ENCODE data around the gene SLC41A1.

The SLC41A1 gene

DNA sequence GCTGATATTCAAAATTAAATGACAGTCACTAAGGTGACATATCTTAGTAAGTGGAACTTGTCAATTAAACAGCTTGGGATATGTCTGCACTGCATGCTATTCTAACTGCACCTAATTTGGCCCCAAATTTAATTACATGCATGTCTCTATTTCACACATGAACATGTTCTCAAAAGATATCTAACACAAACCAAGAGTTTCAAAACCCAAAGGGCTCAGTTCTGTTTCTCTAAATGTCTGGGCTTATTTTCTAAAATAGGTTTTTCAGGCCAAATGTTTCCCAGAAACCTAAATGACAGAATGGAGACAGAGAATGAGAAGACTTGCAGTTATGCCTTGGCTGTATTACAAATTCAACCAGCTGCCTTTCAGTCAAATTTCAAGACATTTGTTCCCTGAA, 49.0 kb downstream of the SLC41A1 start:
- Histone ChIP-seq H3K27me3 (replicated peaks; ENCODE audit: control insufficient read depth, insufficient read depth, low read length, poor library complexity, severe bottlenecking) (no peaks in the 10 kb centered on the region), H3K4me3 (ENCODE audit: insufficient read depth, low read depth, low read length, poor library complexity, severe bottlenecking) (no peak overlapping the region), H3K9me3 (ENCODE audit: control insufficient read depth, low read length) (no peaks in the 10 kb centered on the region), H3K4me1 (ENCODE audit: control insufficient read depth, insufficient read depth, low read length, poor library complexity, severe bottlenecking) (no peaks in the 10 kb centered on the region), H3K36me3 (ENCODE audit: control insufficient read depth, insufficient read depth, low read length) (no peaks in the 10 kb centered on the region), H3K27ac (ENCODE audit: insufficient read depth, low read length, poor library complexity, severe bottlenecking) (no peak overlapping the region)
- DNase-seq: no peak

DNA sequence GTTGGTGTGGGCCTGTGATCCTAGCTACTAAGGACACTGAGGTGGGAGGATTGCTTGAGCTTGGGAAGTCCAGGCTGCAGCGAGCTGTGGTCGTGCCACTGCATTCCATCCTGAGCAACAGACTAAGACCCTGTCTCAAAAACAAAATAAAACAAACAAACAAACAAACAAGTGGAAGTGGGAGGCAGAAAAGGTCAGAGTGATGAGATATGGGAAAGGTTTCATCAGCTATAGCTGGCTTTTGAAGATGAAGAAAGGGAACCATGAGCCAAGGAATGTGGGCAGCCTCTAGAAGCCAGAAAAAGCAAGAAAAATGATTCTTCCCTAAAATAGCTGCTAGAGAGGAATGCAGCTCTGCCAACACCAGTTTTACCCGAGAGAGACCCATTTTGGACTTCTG, 52.4 kb downstream of the SLC41A1 start:
- Histone ChIP-seq H3K4me3 (ENCODE audit: insufficient read depth, low read depth, low read length, poor library complexity, severe bottlenecking) (no peak overlapping the region), H3K9me3 (ENCODE audit: control insufficient read depth, low read length) (no peaks in the 10 kb centered on the region), H3K36me3 (ENCODE audit: control insufficient read depth, insufficient read depth, low read length) (no peaks in the 10 kb centered on the region), H3K27me3 (replicated peaks; ENCODE audit: control insufficient read depth, insufficient read depth, low read length, poor library complexity, severe bottlenecking) (no peaks in the 10 kb centered on the region), H3K27ac (ENCODE audit: insufficient read depth, low read length, poor library complexity, severe bottlenecking) (no peak overlapping the region), H3K4me1 (ENCODE audit: control insufficient read depth, insufficient read depth, low read length, poor library complexity, severe bottlenecking) (no peaks in the 10 kb centered on the region)
- DNase-seq: no peak

DNA sequence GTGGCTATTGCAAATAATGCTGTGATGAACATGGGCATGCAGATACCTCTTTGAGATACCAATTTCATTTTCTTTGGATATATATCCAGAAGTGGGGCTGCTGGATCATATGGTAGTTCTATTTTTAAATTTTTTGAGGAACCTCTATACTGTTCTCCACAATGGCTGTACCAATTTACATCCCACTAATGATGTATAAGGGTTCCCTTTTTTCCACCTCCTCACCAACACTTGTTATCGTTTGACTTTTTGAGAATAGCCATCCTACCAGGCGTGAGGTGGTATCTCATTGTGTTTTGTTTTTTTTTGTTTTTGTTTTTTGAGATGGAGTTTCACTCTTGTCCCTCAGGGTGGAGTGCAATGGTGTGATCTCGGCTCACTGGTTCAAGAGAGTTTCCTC, 56.4 kb downstream of the SLC41A1 start:
- no peak for DNase-seq
- Histone ChIP-seq H3K27ac (ENCODE audit: insufficient read depth, low read length, poor library complexity, severe bottlenecking) (no peak overlapping the region), H3K9me3 (ENCODE audit: control insufficient read depth, low read length) (no peaks in the 10 kb centered on the region)

DNA sequence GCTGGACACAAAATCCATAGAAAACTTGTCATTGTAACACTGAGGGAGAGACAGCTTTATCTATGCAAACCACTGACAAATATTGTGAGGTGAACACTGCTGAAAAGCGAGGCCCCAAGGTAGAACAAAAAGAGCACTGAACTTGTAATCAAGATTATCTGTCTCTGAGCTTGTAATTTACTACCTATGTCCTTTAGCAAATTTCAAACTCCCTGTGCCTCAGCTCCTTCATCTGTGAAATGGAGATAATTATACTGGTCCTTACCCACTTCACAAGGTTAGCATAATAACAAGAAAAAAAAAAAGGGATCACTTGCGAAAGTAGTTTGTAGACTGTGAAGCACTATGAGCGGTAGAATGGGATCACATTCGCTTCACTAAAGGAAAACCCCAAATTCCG, 58.1 kb downstream of the SLC41A1 start:
- H3K9me3 ChIP-seq (ENCODE audit: control insufficient read depth, low read length): no peaks in the 10 kb centered on the region
- peaks cover 4% of the 10 kb centered on the region for H3K4me1 ChIP-seq (ENCODE audit: control insufficient read depth, insufficient read depth, low read length, poor library complexity, severe bottlenecking)
- H3K27me3 ChIP-seq (replicated peaks; ENCODE audit: control insufficient read depth, insufficient read depth, low read length, poor library complexity, severe bottlenecking): no peaks in the 10 kb centered on the region
- H3K27ac ChIP-seq (ENCODE audit: insufficient read depth, low read length, poor library complexity, severe bottlenecking): no peak overlapping the region
- no peak overlapping the region for H3K4me3 ChIP-seq (ENCODE audit: insufficient read depth, low read depth, low read length, poor library complexity, severe bottlenecking)
- DNase-seq: no peak
- no peaks in the 10 kb centered on the region for H3K36me3 ChIP-seq (ENCODE audit: control insufficient read depth, insufficient read depth, low read length)

More for the DNA sequence above, 56.4 kb downstream of the SLC41A1 start:
- H3K27me3 ChIP-seq (replicated peaks; ENCODE audit: control insufficient read depth, insufficient read depth, low read length, poor library complexity, severe bottlenecking): no peaks in the 10 kb centered on the region
- H3K4me1 ChIP-seq (ENCODE audit: control insufficient read depth, insufficient read depth, low read length, poor library complexity, severe bottlenecking): no peaks in the 10 kb centered on the region
- no peaks in the 10 kb centered on the region for H3K36me3 ChIP-seq (ENCODE audit: control insufficient read depth, insufficient read depth, low read length)
- no peak overlapping the region for H3K4me3 ChIP-seq (ENCODE audit: insufficient read depth, low read depth, low read length, poor library complexity, severe bottlenecking)

DNA sequence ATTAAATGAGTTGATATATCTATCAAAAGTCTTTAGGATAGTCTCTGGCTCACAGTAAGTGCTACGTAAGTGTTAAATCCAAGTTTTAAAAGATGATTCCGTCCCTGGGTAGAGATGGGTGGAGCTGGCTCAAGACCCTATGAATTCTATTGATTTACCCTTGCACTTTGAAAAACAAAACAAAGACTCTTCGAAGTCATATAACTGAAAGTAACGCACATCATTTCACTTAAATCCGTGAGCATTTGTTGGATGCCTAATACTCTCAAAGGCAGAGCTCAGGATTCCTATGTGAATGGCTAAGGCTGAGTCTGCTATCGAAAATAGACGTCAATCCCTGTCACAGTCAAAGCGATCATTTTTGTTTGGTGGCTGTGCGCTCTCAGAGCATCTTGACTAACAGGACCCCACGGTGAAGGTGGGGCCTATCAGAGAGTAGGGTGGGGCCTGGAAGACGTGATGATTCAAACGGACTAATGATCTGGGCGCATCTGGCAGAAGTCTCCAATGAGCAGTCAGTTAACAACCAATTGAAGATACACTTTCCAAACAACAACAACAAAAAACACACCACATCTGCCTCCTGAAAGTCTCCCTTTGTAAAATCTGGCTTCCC, 61.9 kb downstream of the SLC41A1 start:
- no peaks in the 10 kb centered on the region for H3K36me3 ChIP-seq (ENCODE audit: control insufficient read depth, insufficient read depth, low read length)
- no peaks in the 10 kb centered on the region for H3K27me3 ChIP-seq (replicated peaks; ENCODE audit: control insufficient read depth, insufficient read depth, low read length, poor library complexity, severe bottlenecking)
- DNase-seq: no peak
- H3K4me1 ChIP-seq (ENCODE audit: control insufficient read depth, insufficient read depth, low read length, poor library complexity, severe bottlenecking): peaks cover 16% of the 10 kb centered on the region
- H3K27ac ChIP-seq (ENCODE audit: insufficient read depth, low read length, poor library complexity, severe bottlenecking): no peak overlapping the region
- no peak overlapping the region for H3K4me3 ChIP-seq (ENCODE audit: insufficient read depth, low read depth, low read length, poor library complexity, severe bottlenecking)
- H3K9me3 ChIP-seq (ENCODE audit: control insufficient read depth, low read length): no peaks in the 10 kb centered on the region

DNA sequence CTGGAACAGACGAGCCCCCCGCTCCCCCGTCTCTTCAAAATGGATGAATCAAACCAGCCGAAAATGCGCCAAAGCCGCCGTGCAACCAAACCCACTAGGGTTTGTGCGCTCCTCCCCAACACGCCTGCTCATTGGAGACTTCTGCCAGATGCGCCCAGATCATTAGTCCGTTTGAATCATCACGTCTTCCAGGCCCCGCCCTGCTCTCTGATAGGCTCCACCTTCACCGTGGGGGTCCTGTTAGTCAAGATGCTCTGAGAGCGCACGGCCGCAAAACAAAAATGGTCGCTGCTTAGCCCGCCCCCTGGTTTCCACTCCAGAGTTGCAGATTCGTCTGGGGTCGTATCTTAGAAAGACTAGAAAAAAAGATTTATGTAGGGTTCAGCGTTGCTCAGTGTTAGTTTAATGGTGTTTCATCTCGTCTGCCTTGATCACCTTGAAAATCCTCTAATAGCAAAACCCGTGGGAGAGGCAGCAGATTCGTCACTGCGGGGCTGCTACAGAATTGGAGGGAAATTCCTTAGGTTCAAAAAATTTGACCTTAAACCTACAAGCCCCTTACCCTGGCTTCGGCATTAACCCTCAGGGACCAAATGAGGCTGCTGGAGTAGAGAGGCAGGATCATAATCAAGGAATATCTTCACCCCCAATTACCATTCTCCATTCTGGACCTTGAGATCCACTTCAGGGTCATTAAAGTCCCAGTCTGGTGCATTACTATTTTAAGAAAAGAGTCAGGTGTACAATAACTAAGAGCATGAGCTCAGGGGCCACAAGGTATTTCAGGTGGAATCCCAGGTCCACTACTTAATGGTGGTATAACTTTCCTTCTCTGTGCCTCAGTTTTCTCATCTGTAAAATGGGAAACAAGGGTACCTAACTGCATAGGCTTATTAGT, 62.6 kb downstream of the SLC41A1 start, which contains the start of gene NUCKS1:
Gene NUCKS1, minus strand, starts transcription at position 45 of the 898 bp plus-strand sequence. CDS start 209 bp downstream, outside the sequence.
- Histone ChIP-seq H3K4me3 (ENCODE audit: insufficient read depth, low read depth, low read length, poor library complexity, severe bottlenecking) (peak within 1 kb of the TSS; percentile 87), H3K4me1 (ENCODE audit: control insufficient read depth, insufficient read depth, low read length, poor library complexity, severe bottlenecking) (peaks cover 16% of the 10 kb centered on the region), H3K27me3 (replicated peaks; ENCODE audit: control insufficient read depth, insufficient read depth, low read length, poor library complexity, severe bottlenecking) (no peaks in the 10 kb centered on the region), H3K27ac (ENCODE audit: insufficient read depth, low read length, poor library complexity, severe bottlenecking) (peak within 1 kb of the TSS; percentile 92), H3K9me3 (ENCODE audit: control insufficient read depth, low read length) (no peaks in the 10 kb centered on the region), H3K36me3 (ENCODE audit: control insufficient read depth, insufficient read depth, low read length) (no peaks in the 10 kb centered on the region)
- DNase-seq: peak; percentile 92 to 96 (median 95)

DNA sequence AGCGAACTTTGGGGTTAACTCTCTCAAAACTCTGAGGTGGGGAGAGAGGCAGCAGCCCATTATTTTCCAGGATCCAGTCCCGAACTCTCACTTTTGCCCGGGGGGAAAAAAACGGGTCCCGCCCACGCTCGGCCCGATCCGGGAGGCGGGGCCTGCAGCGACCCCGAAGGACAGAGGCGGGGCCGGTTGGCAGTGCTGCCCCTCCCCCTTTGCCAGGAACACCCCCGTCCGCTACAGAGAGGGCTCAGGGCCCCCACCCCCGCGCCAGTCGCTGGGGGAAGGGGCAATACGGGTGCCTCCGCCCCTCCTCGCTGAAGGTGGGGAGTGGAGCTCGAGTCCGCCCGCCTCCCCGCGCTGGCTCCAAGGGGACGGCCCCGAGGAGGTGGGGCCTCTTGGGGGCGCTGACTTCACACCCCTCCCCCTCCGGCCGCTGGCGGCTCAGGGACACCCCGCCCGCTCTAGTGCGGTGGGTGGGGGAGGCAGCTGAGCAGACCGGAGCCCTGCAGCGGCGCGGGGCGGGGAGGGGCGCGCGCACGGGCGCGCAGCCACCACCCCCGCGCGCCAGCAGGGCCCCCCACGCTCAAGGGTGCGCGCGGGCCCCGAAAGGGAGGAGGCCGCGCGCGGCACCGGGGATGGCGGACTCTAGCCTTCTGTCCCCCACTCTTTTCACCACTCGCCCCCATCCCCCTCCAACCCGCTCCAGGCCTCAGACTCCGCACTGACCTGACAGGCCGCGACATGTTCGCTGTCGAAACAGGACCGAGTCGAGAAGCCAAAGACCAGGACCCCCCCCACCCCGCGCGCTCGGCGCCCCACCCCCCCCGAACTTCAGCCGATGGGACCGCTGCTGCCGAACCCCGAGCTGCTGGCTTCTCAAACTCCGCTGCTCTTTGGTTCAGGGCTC, 63.5 kb downstream of the SLC41A1 start:
- Histone ChIP-seq H3K36me3 (ENCODE audit: control insufficient read depth, insufficient read depth, low read length) (no peaks in the 10 kb centered on the region), H3K27ac (ENCODE audit: insufficient read depth, low read length, poor library complexity, severe bottlenecking) (peak overlapping the region; percentile 92), H3K9me3 (ENCODE audit: control insufficient read depth, low read length) (no peaks in the 10 kb centered on the region), H3K27me3 (replicated peaks; ENCODE audit: control insufficient read depth, insufficient read depth, low read length, poor library complexity, severe bottlenecking) (no peaks in the 10 kb centered on the region), H3K4me3 (ENCODE audit: insufficient read depth, low read depth, low read length, poor library complexity, severe bottlenecking) (peak overlapping the region; percentile 87), H3K4me1 (ENCODE audit: control insufficient read depth, insufficient read depth, low read length, poor library complexity, severe bottlenecking) (peaks cover 16% of the 10 kb centered on the region)
- peak; percentile 92 to 94 (median 93) for DNase-seq

DNA sequence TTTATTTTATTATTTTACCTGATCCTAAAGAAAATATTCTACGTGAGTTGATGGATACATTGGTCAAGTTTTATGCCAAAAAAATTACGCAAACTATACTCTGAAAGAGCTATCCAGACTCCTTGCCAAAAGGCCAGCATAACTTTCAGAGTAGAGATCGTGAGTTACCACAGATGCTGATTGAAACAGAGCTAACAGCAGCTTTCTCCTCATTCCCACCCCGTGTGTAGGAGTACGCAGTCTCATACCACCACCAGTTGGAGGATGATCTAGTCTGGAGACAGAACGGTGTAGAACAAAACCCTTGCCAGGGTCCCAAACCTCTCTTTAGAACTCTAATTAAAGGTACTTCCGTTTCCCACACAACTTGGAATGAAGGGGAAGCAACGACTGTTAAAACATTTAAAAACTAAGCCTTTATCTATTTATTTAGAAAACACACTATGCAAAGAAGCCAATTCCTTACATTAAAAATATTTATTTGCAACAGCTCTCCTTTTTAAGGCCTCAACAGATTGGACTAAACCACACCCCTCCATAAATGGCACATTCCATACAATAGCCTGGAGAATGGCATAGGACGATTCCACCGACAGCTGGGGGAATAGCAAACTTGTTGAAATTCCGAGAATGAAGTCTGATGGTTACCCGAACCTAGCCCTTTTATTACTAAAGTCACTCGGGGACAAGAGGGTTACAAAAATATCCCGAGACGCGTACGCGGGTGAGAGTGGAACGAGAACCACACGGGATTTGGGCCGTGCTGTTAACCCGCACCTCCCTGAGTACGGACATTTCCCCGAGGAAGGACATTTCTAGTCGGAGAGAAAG, 64.4 kb downstream of the SLC41A1 start:
- no peak for DNase-seq
- H3K4me1 ChIP-seq (ENCODE audit: control insufficient read depth, insufficient read depth, low read length, poor library complexity, severe bottlenecking): peaks cover 16% of the 10 kb centered on the region

DNA sequence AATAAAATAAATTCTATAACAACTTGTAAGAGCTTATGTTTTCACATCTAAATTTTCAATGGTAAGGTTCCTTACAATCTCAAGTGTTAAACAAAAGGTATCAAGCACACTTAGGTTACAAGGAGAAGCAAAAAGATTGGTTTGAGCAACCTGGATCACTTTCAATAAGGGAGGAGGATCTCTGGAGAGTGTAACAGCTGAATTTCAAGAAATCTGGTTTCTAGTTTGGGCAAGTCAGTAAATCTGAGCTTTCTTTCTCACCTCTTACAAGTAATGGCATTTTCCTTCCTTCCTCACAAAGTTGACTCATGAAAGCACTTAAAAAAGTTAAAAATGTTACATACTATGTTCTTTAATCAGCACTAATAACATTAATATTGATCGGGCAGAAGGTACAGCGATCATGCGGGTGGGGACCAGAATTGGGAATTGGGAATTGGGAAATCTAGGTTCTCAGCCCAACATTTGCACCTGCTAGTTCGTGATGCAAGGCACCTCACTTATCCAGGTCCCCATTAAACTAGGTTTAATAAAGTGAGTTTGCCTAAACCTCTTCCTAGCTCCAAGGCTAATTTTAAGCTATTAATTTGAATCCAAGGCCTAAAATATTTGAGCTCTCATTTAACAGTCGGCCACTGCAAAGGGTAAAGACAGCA, 66.1 kb downstream of the SLC41A1 start:
- no peak overlapping the region for H3K4me3 ChIP-seq (ENCODE audit: insufficient read depth, low read depth, low read length, poor library complexity, severe bottlenecking)
- no peaks in the 10 kb centered on the region for H3K36me3 ChIP-seq (ENCODE audit: control insufficient read depth, insufficient read depth, low read length)
- H3K4me1 ChIP-seq (ENCODE audit: control insufficient read depth, insufficient read depth, low read length, poor library complexity, severe bottlenecking): peaks cover 16% of the 10 kb centered on the region
- H3K27ac ChIP-seq (ENCODE audit: insufficient read depth, low read length, poor library complexity, severe bottlenecking): no peak overlapping the region
- H3K27me3 ChIP-seq (replicated peaks; ENCODE audit: control insufficient read depth, insufficient read depth, low read length, poor library complexity, severe bottlenecking): no peaks in the 10 kb centered on the region
- H3K9me3 ChIP-seq (ENCODE audit: control insufficient read depth, low read length): no peaks in the 10 kb centered on the region
- DNase-seq: no peak

More for the DNA sequence above, 64.4 kb downstream of the SLC41A1 start:
- Histone ChIP-seq H3K4me3 (ENCODE audit: insufficient read depth, low read depth, low read length, poor library complexity, severe bottlenecking) (peak overlapping the region; percentile 87), H3K9me3 (ENCODE audit: control insufficient read depth, low read length) (no peaks in the 10 kb centered on the region), H3K27ac (ENCODE audit: insufficient read depth, low read length, poor library complexity, severe bottlenecking) (peak overlapping the region; percentile 92), H3K27me3 (replicated peaks; ENCODE audit: control insufficient read depth, insufficient read depth, low read length, poor library complexity, severe bottlenecking) (no peaks in the 10 kb centered on the region), H3K36me3 (ENCODE audit: control insufficient read depth, insufficient read depth, low read length) (no peaks in the 10 kb centered on the region)

Measured in effector memory CD4-positive, alpha-beta T cell (primary cell).